NB4 (cell line): Measurements from ENCODE around the gene DPH2.

Source experiments
- MYC ChIP-seq: IDR thresholded peaks from 2 replicates; pipeline ENCODE4 v1.6.1; 2011; ENCODE audit warnings: low read depth, low read length
- POLR2A ChIP-seq: IDR thresholded peaks from 2 replicates; pipeline ENCODE4 v1.6.1; 2011; ENCODE audit warnings: mild to moderate bottlenecking; ENCODE audit not compliant: insufficient read length; ENCODE audit errors: extremely low read depth
- TF ChIP-seq, protein P1 (sequence below): IDR thresholded peaks from one replicate; pipeline ENCODE4 v1.5.1; 2012; ENCODE audit warnings: low read depth, low read length
- TF ChIP-seq, protein P2 (sequence below): IDR thresholded peaks from 2 replicates; pipeline ENCODE4 v1.6.1; 2011; ENCODE audit warnings: low read depth, low read length

DNA sequence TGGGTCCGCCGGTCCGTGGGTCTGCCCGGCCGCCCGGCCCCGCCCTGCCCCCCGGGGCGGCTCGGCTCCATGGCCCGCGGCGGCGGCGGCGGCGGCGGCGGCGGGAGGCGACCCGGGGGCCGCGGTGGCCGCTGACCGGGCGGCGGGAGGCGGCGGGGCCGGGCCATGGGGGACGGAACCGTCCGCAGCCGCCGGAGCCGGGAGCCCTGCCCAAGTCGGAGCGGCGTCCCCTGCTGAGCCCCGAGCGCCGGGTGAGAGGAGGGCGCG, 9.4 kb downstream of the DPH2 start:
- TF ChIP-seq, protein P1, sequence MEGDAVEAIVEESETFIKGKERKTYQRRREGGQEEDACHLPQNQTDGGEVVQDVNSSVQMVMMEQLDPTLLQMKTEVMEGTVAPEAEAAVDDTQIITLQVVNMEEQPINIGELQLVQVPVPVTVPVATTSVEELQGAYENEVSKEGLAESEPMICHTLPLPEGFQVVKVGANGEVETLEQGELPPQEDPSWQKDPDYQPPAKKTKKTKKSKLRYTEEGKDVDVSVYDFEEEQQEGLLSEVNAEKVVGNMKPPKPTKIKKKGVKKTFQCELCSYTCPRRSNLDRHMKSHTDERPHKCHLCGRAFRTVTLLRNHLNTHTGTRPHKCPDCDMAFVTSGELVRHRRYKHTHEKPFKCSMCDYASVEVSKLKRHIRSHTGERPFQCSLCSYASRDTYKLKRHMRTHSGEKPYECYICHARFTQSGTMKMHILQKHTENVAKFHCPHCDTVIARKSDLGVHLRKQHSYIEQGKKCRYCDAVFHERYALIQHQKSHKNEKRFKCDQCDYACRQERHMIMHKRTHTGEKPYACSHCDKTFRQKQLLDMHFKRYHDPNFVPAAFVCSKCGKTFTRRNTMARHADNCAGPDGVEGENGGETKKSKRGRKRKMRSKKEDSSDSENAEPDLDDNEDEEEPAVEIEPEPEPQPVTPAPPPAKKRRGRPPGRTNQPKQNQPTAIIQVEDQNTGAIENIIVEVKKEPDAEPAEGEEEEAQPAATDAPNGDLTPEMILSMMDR = no peak
- TF ChIP-seq, protein P2, sequence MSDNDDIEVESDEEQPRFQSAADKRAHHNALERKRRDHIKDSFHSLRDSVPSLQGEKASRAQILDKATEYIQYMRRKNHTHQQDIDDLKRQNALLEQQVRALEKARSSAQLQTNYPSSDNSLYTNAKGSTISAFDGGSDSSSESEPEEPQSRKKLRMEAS = no peak
- TF ChIP-seq POLR2A = no peak
- no peak for TF ChIP-seq MYC
